Esophagus squamous epithelium (tissue), 5 donors: ENCODE results near the gene TMEM201. TPM values are rescaled to one million over a fixed set of nuclear protein-coding genes. Genes with fewer than 3 reads are reported as not detected.
A peak's percentile ranks its signal among the peaks of the same experiment; 100 is the strongest.

Experiments used
- DNase-seq: peaks from one replicate; lab custom pipeline; 2025; lab: John Stamatoyannopoulos, UW
- H3K27ac ChIP-seq, 4 donors: fragments of 200-600 bp; sonication (generic); one replicate each; pipeline ENCODE4 v1.5.1; 2016 to 2019; ENCODE audit warnings: mild to moderate bottlenecking in 1 of 4
- H3K27me3 ChIP-seq, 4 donors: fragments of 200-600 bp; sonication (generic); 1 replicate in 3 of 4; 2 replicates in 1 of 4; pipeline versions ENCODE4 v1.5.1 to v1.6.0; 2017 to 2021; ENCODE audit warnings: antibody characterized with exemption in 1 of 4
- H3K36me3 ChIP-seq, 3 donors: fragments of 200-600 bp; sonication (generic); one replicate each; pipeline ENCODE4 v1.5.1; 2016 to 2019
- H3K4me1 ChIP-seq, 3 donors: fragments of 200-600 bp; sonication (generic); one replicate each; pipeline ENCODE4 v1.5.1; 2017 to 2019
- H3K4me3 ChIP-seq, 4 donors: fragments of 200-600 bp; sonication (generic); 1 replicate in 3 of 4; 2 replicates in 1 of 4; pipeline ENCODE4 v1.5.1; 2016 to 2019; ENCODE audit warnings: mild to moderate bottlenecking in 2 of 4, moderate library complexity in 1 of 4
- H3K9me3 ChIP-seq, 3 donors: fragments of 200-600 bp; sonication (generic); one replicate each; pipeline ENCODE4 v1.5.1; 2016 to 2019
- POLR2A ChIP-seq, 4 donors: fragments of 450-650 bp; IDR thresholded peaks; one replicate each; pipeline ENCODE4 v1.6.1; 2017; ENCODE audit warnings: antibody characterized with exemption in 4 of 4, mild to moderate bottlenecking in 4 of 4, moderate library complexity in 3 of 4
- WGBS, 2 donors: methylation state at CpG; one replicate each; pipeline ENCODE4 v1.1.5; 2018; 5-methylcytosine and 5-hydroxymethylcytosine counted together
- intact Hi-C: fragments of 100-400 bp; cut with DNase I; formaldehyde crosslinking; loops from one replicate; pipeline ENCODE4 v1.15.0; 2022
- total RNA-seq, 4 donors: library from RNA; depleted of rRNA; stranded (reverse); fragments of >200 nt; gene quantifications; one replicate each; pipeline ENCODE4 v1.1.0, GENCODE V29; 2016
- TF ChIP-seq, protein P1 (sequence below), 6 experiments: fragments of 450-650 bp in 4 of 6; fragments of 200-600 bp in 2 of 6; sonication (generic) in 2 of 6; IDR thresholded peaks; one replicate each; pipeline ENCODE4 v1.5.1; 2016 to 2019; ENCODE audit warnings: antibody characterized with exemption in 6 of 6, mild to moderate bottlenecking in 4 of 6, moderate library complexity in 4 of 6
- donor health status: DM: yes; HTN: yes; CAD: no.

Gene TMEM201
- total RNA-seq, 4 donors from 2014 or later: 5.0 to 10.3 (median 8.7) TPM

GRCh38 chr1:9649769-9650168 lies 61.1 kb downstream of the TMEM201 start:
- intact Hi-C loops: no loop called here
- Histone ChIP-seq H3K4me3 (no peak overlapping the region), H3K36me3 (no peaks in the 10 kb centered on the region), H3K27me3 (peaks cover 0 to 59% (median 4%) of the 10 kb centered on the region in 4 donors), H3K9me3 (no peaks in the 10 kb centered on the region), H3K27ac (no peak overlapping the region), H3K4me1 (peaks cover 9 to 35% (median 9%) of the 10 kb centered on the region in 3 donors)
- TF ChIP-seq, protein P1, sequence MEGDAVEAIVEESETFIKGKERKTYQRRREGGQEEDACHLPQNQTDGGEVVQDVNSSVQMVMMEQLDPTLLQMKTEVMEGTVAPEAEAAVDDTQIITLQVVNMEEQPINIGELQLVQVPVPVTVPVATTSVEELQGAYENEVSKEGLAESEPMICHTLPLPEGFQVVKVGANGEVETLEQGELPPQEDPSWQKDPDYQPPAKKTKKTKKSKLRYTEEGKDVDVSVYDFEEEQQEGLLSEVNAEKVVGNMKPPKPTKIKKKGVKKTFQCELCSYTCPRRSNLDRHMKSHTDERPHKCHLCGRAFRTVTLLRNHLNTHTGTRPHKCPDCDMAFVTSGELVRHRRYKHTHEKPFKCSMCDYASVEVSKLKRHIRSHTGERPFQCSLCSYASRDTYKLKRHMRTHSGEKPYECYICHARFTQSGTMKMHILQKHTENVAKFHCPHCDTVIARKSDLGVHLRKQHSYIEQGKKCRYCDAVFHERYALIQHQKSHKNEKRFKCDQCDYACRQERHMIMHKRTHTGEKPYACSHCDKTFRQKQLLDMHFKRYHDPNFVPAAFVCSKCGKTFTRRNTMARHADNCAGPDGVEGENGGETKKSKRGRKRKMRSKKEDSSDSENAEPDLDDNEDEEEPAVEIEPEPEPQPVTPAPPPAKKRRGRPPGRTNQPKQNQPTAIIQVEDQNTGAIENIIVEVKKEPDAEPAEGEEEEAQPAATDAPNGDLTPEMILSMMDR (IDR thresholded peaks at IDR 0.05): no peak
- no peak for TF ChIP-seq POLR2A (IDR thresholded peaks at IDR 0.05)
- WGBS, 2 donors: 72 to 80% methylated on average over 1 to 2 of the region's 3 CpGs
- no peak for DNase-seq

GRCh38 chr1:9651220-9651564 lies 62.5 kb downstream of the TMEM201 start:
- H3K4me1 ChIP-seq: peaks cover 9 to 27% (median 9%) of the 10 kb centered on the region in 3 donors
- H3K27me3 ChIP-seq: peaks cover 0 to 59% (median 4%) of the 10 kb centered on the region in 4 donors
- no peak for DNase-seq
- H3K4me3 ChIP-seq: peak overlapping the region; percentile 47 to 73 (median 60)
- intact Hi-C loops: no loop called here
- no peaks in the 10 kb centered on the region for H3K9me3 ChIP-seq
- no peaks in the 10 kb centered on the region for H3K36me3 ChIP-seq
- 21 to 22% methylated on average over 9 to 10 of the region's 10 CpGs for WGBS, 2 donors
- H3K27ac ChIP-seq: peak overlapping the region in 2 of 4 donors; percentile 60 to 81
- TF ChIP-seq POLR2A (IDR thresholded peaks at IDR 0.05): no peak
- TF ChIP-seq, protein P1 (IDR thresholded peaks at IDR 0.05): no peak

DNA sequence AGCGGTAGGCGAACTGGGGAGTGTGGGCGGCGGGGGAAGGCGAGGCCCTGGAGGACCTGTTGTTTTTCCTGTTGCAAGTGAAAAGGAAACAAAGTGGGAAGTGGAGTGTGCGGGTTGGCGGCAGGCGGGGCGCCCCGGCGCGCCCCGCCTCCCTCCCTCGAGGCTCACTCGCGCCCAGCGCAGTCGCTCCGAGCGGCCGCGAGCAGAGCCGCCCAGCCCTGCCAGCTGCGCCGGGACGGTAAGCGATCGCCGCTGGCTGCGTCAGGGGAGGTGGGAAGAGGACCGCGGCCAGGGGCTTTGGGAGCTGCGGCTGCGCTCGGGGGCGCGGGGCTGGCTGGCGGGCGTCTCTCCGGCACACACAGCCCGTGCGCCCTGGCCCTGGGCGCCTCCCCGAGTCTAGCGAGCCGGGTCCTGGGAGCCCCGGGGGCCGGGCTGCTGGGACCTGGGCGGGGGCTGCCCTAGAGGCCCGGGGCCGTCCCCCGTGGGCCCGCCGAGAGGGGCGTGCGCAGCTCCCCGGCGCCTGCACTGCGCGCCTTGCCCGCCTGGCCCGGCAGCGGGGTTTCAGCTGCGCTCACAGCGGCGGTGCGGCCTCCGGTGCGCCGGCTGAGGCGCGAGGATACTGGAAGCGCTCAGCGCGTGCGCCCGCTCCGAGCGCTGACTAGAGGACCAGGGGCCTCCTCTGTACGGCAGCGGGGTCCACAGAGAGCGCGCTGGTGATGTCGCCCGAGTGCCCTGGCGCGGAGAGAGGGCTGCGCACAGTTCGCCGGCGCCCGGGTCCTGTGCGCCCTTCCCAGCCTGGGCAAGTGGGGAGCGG lies 63.1 kb downstream of the TMEM201 start, which contains the start of gene PIK3CD:
Gene PIK3CD (plus strand): TSS at position 167 of the 814 bp plus-strand sequence. CDS start 58,725 bp downstream, outside the sequence.
- 0% methylated on average over 1 to 9 of the region's 94 CpGs for WGBS, 2 donors
- H3K36me3 ChIP-seq: no peaks in the 10 kb centered on the region
- peak within 1 kb of the TSS; percentile 47 to 73 (median 60) for H3K4me3 ChIP-seq
- TF ChIP-seq, protein P1 (IDR thresholded peaks at IDR 0.05): peak in 1 of 6 experiments; percentile 26
- peak in 2 of 4 donors; percentile 23 to 28 for TF ChIP-seq POLR2A (IDR thresholded peaks at IDR 0.05)
- intact Hi-C loops: no loop called here
- no peak for DNase-seq
- H3K9me3 ChIP-seq: no peaks in the 10 kb centered on the region
- peaks cover 9 to 27% (median 9%) of the 10 kb centered on the region in 3 donors for H3K4me1 ChIP-seq
- peak within 1 kb of the TSS; percentile 11 to 81 (median 68) for H3K27ac ChIP-seq
- peaks cover 0 to 59% (median 4%) of the 10 kb centered on the region in 4 donors for H3K27me3 ChIP-seq

DNA sequence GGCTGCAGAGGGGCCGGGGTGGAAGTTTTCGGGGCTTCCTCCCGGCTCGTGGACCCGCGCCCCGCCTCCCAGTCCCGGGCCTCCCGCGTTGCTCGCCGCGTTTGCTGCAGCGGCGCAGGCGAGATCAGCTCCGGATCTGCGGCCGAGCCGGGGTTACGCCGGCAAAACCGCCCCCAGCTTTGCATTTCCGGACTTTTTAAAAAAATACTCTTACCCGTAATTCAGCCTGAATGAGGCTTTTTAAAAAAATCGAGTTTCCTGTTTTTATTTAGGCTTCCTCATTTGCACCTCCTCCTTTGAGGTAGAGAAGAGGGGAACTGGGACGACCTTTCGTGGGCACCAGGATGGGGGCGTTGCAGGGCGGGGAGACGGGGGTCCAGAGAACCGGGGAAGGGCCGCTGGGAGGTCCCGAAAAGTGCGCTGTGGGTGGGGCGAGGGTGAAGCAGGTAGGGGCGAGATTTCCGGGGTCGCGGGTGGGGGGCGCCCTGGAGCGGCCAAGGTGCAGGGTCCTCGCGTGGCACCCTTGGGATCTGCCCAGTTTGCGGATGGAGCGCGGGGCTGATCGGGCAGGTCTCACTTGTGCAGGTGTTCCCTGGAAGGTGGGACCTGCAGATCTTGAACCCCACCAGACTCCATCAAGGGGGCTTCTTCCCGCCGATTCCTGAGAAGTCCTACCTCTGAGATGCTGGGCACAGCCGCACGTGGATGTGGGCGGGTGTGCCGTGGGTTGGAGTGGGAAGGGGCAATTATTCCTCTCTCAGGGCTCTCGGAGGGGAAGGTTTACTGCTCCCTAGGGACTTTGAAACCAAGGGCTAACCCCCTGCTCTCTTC lies 63.9 kb downstream of the TMEM201 start:
- 5 to 13% methylated on average over 16 to 20 of the region's 55 CpGs for WGBS, 2 donors
- Histone ChIP-seq H3K27me3 (peaks cover 0 to 59% (median 4%) of the 10 kb centered on the region in 4 donors), H3K9me3 (no peaks in the 10 kb centered on the region), H3K36me3 (no peaks in the 10 kb centered on the region), H3K27ac (peak overlapping the region; percentile 11 to 81 (median 68)), H3K4me3 (peak overlapping the region; percentile 47 to 73 (median 60)), H3K4me1 (peaks cover 9 to 27% (median 9%) of the 10 kb centered on the region in 3 donors)
- DNase-seq: no peak
- TF ChIP-seq, protein P1 (IDR thresholded peaks at IDR 0.05): no peak
- peak in 1 of 4 donors; percentile 36 for TF ChIP-seq POLR2A (IDR thresholded peaks at IDR 0.05)
- intact Hi-C loops: no loop called here
